HG02642 (cell line): ENCODE data around the gene TACC2.
"Not testable (repeated sequence)": the region's sequence is repeated elsewhere in the genome, so short reads cannot be mapped to it uniquely, and the experiment has no call there.

Source experiments
- ATAC-seq: cut with Tn5 transposase; IDR thresholded peaks from one replicate; pipeline ENCODE4 v1.9.1; 2021; ENCODE audit warnings: mild to moderate bottlenecking; ENCODE audit not compliant: unreplicated experiment, poor library complexity

The TACC2 gene, protein sequence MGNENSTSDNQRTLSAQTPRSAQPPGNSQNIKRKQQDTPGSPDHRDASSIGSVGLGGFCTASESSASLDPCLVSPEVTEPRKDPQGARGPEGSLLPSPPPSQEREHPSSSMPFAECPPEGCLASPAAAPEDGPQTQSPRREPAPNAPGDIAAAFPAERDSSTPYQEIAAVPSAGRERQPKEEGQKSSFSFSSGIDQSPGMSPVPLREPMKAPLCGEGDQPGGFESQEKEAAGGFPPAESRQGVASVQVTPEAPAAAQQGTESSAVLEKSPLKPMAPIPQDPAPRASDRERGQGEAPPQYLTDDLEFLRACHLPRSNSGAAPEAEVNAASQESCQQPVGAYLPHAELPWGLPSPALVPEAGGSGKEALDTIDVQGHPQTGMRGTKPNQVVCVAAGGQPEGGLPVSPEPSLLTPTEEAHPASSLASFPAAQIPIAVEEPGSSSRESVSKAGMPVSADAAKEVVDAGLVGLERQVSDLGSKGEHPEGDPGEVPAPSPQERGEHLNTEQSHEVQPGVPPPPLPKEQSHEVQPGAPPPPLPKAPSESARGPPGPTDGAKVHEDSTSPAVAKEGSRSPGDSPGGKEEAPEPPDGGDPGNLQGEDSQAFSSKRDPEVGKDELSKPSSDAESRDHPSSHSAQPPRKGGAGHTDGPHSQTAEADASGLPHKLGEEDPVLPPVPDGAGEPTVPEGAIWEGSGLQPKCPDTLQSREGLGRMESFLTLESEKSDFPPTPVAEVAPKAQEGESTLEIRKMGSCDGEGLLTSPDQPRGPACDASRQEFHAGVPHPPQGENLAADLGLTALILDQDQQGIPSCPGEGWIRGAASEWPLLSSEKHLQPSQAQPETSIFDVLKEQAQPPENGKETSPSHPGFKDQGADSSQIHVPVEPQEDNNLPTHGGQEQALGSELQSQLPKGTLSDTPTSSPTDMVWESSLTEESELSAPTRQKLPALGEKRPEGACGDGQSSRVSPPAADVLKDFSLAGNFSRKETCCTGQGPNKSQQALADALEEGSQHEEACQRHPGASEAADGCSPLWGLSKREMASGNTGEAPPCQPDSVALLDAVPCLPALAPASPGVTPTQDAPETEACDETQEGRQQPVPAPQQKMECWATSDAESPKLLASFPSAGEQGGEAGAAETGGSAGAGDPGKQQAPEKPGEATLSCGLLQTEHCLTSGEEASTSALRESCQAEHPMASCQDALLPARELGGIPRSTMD (N-terminal part only)

DNA sequence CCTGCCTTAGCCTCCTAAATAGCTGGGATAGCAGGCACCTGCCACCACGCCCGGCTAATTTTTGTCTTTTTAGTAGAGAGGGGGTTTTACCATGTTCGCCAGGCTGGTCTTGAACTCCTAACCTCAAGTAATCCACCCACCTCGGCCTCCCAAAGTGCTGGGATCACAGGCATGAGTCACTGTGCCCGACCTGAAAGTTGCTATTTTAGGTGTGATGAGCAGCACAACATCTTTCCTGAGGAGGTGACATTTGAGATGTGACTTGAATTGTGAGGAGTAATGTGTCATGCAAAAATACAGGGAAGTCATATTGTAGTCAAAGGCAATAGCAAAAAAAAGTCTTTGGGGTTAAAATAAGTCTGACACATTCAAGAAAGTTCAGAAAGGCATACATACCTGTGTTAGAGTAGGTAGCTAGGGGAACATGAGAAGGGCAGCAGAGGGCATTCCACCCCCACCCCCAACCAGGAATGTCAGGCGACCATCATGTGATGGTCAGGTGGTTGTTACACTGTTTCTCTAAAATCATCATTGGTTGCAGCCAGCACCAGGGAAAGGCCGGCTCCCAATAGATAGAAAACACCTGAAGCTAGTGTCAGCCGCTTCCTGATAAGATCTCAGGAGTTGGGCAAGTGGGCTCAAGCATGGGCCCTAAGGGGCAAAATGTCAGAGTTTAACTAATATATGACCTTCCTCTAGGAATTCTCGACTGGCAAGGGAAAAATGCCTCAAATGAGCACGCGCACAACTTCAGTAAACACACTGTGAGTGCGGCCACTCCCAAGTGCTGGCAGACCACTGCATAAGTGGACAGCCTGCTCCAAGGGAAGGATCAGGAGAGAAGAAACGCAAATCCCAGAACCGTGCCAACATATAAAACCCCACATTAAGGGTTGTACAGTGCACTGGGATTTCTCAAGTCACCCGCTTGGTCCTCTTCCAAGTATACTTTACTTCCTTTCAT lies at the start of gene TACC2:
Gene TACC2, plus strand, starts transcription at position 803 of the 964 bp plus-strand sequence. CDS start 32,819 bp downstream, outside the sequence.
- ATAC-seq, result no peak

GRCh38 chr10:121941532-121941931 lies 47.4 kb upstream of the TACC2 start:
- ATAC-seq, result no peak

GRCh38 chr10:121942749-121943416 lies 46.1 kb upstream of the TACC2 start:
- no peak for ATAC-seq

- ATAC-seq, result no peak
Observed at GRCh38 chr10:121947343-121948330, 41.3 kb upstream of the TACC2 start.

- no peak for ATAC-seq
Observed at GRCh38 chr10:121949049-121949448, 39.9 kb upstream of the TACC2 start.

DNA sequence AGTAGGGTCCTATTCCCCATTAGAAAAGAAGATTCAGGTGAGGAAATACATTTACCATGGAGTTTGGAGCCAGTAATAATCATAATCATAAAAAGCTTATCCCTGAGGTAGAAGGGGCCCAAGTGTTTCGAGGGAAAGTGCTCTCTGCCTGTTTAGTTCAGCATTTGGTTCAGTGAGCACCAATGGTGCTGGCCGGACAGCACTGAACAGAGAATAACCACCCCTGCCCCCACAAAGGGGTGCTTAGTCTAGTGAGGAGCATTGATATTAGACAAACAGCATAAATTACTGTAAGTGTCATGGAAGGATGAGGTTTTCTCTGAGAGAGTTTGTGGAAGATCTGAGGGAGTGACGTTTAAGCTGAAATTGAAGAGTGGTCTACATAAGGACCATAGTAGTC lies 39.5 kb upstream of the TACC2 start:
- no peak for ATAC-seq

- no peak for ATAC-seq
Observed at GRCh38 chr10:121952226-121952625, 36.7 kb upstream of the TACC2 start.

DNA sequence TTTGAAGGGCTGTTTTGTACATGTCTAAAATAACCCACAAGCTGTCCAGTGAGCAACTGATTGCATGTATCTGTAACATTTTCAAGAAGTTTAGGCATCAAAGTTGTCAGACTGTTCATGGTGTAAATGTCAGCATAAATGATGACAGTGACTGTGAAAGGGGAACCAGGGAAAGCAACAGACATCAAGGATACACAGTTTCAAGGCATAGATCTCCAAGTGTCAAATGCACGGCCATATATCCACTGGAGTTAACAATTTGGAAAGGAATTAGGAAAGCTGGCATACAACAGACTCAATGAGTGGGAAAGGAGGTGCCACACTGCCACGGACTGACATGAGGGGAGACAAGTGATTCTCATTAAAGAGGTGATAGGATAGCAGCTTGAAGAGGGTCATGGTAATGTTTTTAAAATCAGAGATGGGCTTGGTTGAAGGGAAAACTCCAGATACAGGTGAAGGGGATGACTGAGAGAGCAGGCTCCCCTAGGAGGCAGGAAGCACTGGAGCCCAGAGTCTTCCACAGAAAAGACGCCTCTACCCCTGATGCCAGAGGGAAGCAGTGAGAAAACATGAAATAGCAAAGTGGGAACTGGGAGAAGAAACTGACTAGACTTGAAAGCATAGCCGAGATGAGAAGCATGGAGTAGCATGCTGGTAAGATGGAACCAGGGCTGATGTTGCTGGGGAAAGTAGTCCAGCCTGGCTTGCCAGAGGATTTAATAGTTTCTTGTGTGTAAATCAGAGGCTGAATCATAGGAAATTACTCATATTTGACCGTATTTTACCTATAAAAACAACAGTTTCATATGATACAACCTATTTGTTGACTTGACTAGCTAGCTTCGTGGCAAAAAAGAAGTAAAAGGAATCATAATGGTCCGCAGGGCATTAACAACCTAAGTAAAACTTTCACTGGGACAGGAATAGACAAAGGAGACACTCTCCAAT lies 32.6 kb upstream of the TACC2 start:
- no peak for ATAC-seq

GRCh38 chr10:121959671-121960070 lies 29.3 kb upstream of the TACC2 start:
- no peak for ATAC-seq

DNA sequence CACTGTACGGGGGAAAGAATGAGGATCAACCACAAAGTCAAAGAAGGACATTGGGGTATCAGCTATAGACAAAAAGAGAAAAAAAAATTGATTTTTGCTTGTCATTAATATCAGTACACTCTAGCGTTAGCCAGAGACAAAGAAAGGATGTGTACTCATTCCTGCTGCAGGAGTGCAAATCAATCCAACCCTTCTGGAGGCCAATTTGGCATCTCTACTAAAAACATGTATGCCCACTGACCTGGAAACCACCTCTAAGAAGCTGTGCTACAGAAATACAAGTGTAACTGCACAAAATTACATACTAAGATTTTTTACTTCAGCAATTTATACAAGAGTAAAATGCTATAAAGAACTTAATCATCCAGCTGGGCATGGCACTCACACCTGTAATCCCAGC lies 27.5 kb upstream of the TACC2 start:
- ATAC-seq, result no peak

DNA sequence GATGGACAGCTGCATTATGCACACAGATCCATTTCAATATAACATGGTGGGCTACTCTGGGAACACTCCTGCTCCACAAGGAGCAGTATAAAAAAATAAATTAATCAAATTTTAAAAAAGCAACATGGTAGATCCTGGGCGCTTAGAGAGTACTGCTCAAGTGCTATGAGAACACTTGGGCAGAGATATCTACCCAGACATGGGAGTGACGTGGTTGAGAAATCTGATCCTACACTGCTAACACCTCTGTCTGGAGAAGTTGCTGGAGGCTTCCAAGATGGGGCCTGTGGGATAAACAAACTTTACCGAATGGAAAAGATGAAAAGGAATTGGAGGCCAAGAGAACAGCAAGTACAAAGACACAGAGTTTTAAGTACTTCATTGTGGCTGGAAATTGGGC lies 23.0 kb upstream of the TACC2 start:
- ATAC-seq, result no peak

- not testable (repeated sequence) for ATAC-seq
Observed at GRCh38 chr10:121969086-121969485, 19.9 kb upstream of the TACC2 start.

- no peak for ATAC-seq
Observed at GRCh38 chr10:121974019-121974534, 14.9 kb upstream of the TACC2 start.

DNA sequence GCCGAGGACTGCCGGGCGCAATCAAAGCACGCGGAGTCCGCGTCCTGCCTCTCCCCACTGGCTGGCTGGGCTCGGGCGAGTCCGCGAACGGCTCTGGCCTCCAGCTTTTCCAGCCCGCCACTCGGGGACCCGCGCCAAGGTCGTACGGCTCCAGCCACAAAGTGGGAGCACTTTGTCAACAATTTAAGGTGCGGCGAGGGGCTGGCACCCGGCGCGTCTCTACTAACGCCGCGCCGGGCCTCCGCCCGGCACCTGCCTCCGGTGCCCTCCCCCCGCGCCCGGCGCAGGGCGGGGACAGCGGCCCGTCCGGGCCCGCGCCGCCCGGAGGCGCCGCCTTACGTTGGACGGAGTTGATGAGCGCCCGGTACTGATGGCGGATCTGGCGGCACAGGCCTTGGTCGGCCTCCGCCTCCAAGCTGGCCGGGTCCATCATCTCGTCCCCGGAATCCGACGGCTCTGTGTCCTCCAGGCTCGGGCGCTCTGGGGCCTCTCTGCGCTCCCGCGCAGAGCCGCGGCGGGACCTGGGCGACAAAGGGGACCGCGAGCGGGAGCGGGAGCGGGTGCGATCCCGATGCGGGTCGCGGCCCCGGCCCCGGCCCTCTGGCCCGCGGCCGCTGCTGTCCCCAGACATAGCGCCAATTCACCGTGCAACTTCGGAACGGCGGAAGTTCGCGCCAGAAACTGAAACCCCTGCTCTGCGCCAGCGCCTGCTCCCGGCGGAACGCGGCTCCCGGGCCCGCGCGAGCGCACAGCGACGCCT lies 14.2 kb upstream of the TACC2 start, which contains the start of gene NSMCE4A:
Gene NSMCE4A, minus strand, starts transcription at position 683 of the 760 bp plus-strand sequence. Its CDS starts 52 bp downstream, at position 631.
- peak; percentile 85 for ATAC-seq

- ATAC-seq, result no peak
Observed at GRCh38 chr10:121975295-121976086, 13.5 kb upstream of the TACC2 start.
